HG03196 (cell line): ENCODE measurements around the gene TBC1D2B.
"Not testable (repeated sequence)": the region's sequence is repeated elsewhere in the genome, so short reads cannot be mapped to it uniquely, and the experiment has no call there.

Source experiments
- ATAC-seq: cut with Tn5 transposase; IDR thresholded peaks from one replicate; pipeline ENCODE4 v1.9.1; 2021; ENCODE audit not compliant: unreplicated experiment

Gene TBC1D2B

DNA sequence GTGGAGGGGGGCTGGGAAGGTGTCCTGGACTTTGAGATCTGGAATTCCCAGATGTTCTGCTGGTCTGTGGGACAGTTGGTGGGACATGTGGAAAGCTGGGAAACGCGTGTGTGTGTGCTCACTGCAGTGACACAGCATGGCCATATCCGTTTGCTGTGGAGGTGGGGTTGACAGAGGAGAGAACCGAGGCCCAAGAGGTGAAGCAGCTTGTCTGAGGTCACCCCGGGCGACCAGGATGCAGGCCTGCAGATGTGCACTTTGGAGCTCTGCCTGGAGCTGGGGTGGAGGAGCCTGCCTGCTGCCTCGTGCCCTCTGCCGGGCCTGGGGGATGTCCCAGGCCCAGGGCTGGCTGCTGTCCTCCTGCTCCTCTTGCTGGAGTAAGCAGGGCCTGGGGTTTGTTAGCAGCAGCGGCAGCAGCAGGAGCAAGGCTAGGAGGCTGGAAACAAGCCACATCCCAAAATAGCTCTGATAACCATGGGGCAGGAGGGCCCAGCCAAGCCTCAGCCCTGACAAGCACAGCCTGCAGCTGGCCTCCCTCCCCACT, 85.8 kb downstream of the TBC1D2B start:
- ATAC-seq, result not testable (repeated sequence)

DNA sequence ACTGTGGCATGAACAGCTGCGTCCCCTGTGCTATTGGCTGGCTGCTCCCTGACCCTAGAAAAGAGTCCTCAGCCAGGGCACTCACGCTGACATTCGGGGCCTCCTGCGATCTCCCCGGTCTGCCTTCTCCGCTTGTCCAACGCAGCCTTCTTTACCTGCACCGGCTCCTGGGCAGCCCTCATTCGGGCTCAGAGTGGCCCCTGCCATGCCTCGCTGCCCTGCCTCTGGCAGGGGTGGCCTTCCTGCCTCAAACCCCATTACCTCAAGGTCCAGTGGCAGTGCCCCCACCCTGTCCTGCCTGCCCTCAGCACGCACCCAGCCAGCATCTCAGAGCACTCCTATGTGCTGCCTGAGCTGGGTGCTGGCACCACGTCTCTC, 86.5 kb downstream of the TBC1D2B start:
- no peak for ATAC-seq

DNA sequence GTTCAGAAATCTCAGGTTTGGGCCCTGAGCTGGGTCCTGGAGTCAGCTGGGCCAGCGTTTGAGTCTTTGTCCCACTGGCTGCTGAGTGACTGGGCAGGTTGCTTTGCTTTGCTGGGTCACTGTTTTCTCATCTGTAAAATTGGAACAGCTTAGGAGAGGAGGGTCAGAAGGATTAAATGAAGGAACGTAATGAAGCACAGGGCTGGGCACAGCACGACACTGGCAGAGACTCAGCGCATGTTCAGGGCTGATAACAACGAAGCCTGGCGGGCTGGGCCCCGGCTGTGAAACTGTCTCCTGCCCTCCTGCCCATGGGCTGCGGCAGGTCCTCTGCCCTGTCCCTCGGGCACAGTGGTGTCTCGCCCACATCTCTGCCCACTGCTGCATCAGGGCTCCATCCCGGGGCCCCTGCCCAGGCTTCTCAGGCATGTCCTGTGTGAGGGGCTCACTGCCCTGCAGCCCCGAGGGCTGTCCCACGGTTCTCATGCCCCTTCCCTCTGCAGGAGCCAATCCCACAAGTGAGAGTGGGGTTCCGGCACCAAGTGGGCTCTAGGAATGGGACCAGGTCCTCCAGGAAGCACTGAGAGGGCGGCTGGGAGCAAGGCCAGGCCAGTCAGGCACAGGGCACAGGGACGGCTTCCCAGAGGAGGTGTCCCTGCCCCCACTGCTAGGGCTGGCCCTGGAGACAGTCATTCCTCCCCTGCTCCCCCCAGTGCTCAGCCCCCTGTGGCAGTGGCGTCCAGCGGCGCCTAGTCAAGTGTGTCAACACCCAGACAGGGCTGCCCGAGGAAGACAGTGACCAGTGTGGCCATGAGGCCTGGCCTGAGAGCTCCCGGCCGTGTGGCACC, 88.0 kb downstream of the TBC1D2B start:
- no peak for ATAC-seq

- ATAC-seq, result no peak
Measured at GRCh38 chr15:77988347-77989295, 88.9 kb downstream of the TBC1D2B start.

DNA sequence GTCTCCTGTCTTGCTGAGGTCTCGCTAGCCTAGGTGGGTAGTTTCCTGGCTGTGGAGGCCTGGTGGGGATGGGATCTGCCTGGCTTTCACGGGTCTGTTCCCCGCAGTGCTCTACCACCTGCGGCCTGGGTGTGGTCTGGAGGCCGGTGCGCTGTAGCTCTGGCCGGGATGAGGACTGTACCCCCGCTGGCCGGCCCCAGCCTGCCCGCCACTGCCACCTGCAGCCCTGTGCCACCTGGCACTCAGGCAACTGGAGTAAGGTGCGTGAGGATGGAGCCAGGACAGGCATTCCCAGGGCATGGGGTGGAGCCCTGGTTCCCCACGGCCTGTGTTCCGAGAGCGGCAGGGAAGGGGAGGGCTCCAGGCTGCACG, 89.8 kb downstream of the TBC1D2B start:
- not testable (repeated sequence) for ATAC-seq

- no peak for ATAC-seq
Measured at GRCh38 chr15:77986891-77987764, 90.4 kb downstream of the TBC1D2B start.

DNA sequence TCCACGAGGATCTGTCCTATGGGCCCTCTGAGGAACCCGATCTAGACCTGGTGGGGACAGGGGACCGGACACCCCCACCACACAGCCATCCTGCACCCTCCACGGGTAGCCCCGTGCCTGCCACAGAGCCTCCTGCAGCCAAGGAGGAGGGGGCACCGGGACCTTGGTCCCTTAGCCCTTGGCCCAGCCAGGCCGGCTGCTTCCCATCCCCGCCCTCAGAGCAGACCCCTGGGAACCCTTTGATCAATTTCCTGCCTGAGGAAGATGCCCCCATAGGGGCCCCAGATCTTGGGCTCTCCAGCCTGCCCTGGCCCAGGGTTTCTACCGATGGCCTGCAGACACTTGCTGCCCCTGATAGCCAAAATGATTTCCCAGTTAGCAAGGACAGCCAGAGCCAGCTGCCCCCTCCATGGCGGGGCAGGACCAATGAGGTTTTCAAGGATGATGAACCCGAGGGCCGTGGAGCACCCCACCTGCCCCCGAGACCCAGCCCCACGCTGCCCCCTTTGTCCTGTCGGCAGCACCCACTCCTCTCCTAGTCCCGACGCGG, 91.5 kb downstream of the TBC1D2B start:
- ATAC-seq, result no peak

- ATAC-seq, result no peak
Measured at GRCh38 chr15:77985031-77985930, 92.2 kb downstream of the TBC1D2B start.

- no peak for ATAC-seq
Measured at GRCh38 chr15:77984446-77984861, 93.1 kb downstream of the TBC1D2B start.

GRCh38 chr15:77983708-77984445, 93.6 kb downstream of the TBC1D2B start:
- no peak for ATAC-seq

DNA sequence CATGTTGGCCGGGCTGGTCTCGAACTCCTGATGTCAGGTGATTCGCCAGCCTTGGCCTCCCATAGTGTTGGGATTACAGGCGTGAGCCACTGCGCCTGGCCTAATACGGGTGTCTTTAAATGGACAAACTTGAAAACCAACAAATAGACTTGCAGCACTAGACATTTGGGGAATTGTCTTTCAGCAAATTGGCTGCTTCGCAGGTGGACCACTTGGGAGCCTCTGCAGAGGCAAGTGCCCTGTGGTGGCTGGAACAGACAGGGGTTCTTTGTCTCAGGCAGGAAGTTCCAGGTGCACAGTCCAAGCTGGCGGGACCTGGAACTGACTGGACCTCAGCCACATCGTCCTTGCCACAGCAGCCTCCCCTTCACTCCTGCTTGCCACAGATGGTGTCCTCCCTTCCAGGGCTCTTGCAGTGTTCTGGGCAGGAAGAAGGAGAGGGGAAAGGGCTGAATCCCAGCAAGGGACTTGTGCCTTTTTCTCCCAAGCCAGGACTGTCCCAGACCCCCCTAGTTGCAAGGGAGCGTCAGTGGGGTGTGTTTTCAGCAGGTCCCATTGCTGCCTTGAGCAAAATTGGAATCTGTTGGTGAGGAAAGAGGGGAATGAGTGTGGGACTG, 94.3 kb downstream of the TBC1D2B start:
- no peak for ATAC-seq

DNA sequence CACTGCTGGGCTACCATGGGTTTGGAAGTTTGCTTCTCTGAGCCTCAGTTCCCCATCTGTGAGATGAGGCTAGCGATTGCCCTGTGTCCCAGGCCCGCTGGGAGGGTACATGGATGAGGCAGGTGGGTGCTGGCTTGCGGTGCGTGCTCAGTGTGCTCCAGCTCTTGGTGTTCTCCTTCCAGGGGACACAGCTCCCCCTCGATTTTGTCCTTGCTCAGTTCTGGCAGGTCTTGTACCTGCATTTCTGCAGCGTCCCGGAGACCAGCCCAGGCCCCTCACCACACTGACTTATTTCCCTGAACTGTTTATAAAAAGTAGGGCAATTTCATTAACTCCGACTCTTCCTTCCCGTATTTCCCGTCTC, 95.4 kb downstream of the TBC1D2B start:
- no peak for ATAC-seq

- ATAC-seq, result no peak
Measured at GRCh38 chr15:77981281-77982126, 96.0 kb downstream of the TBC1D2B start.

DNA sequence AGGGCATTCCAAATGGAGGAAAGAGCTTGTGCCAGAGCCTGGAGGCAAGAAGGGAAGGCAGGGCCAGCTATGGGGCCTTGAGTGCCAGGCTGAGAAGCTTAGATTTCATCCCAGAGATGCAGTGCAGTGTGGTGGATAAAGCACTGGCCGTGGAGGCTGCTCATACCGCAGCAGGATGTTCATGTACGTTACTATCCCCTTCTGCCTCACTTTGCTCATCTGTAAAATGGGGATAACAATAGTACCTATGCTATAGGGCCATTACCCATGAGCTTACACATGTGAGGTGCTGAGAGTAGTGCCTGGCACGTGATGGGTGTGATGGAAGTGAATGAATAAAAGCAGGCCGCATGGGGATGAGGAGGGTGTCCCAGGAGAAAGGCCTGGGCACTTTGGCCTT, 96.8 kb downstream of the TBC1D2B start:
- not testable (repeated sequence) for ATAC-seq

DNA sequence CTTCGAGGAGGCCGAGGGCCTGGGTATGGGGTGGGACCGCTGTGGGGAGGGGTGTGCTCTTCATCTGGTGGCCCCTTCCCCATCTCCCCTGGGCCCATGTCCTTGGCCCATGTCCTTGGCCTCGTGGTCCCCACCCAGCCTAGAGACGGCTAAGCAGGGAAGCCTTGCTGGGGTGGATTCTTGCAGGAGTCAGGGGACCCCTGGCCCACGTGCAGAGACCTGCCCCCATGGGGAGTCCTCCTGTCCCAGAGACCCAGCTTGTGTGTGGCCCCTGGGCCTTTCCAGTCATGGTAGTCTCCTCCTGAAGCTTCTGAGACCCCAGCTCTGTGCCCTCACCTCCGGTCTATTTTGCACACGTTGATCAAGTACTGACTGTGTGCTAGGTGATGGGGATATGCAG, 97.4 kb downstream of the TBC1D2B start:
- no peak for ATAC-seq

DNA sequence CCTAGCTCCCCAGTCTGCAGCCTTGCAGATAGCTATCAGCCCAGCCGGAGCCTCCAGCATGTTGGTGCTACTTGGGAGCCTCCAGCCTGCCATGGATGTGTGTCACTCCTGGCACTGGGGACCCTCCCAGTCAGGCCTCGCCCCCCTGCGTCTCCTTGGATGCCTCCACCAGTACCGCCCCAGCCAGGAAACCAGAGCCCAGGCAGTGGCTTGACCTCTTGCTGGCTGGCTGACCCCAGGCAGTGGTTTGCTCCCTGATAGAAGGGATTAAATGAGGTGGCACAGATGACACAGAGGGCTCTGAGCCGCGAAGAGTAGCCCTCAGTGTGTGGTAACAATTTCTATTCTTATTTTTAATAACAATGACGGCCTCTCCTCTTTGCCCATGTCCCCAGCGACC, 98.4 kb downstream of the TBC1D2B start:
- not testable (repeated sequence) for ATAC-seq

- ATAC-seq, result not testable (repeated sequence)
Measured at GRCh38 chr15:77978759-77979145, 98.8 kb downstream of the TBC1D2B start.
